Stimulated activated CD4-positive, alpha-beta T cell treated with anti-CD3 and anti-CD28 coated beads, Interleukin-15, amount 100 ng/mL, for 48 hours (primary cell): ENCODE measurements around the gene ZBTB34.
A peak's percentile ranks its signal among the peaks of the same experiment; 100 is the strongest.
"Not testable (repeated sequence)": the region's sequence is repeated elsewhere in the genome, so short reads cannot be mapped to it uniquely, and the experiment has no call there.

Source experiments
- DNase-seq, 2 donors: peaks; one replicate each; pipeline ENCODE4 v3.0.0-alpha.2; 2020; ENCODE audit warnings: low read depth in 2 of 2

The ZBTB34 gene, protein sequence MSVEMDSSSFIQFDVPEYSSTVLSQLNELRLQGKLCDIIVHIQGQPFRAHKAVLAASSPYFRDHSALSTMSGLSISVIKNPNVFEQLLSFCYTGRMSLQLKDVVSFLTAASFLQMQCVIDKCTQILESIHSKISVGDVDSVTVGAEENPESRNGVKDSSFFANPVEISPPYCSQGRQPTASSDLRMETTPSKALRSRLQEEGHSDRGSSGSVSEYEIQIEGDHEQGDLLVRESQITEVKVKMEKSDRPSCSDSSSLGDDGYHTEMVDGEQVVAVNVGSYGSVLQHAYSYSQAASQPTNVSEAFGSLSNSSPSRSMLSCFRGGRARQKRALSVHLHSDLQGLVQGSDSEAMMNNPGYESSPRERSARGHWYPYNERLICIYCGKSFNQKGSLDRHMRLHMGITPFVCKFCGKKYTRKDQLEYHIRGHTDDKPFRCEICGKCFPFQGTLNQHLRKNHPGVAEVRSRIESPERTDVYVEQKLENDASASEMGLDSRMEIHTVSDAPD

DNA sequence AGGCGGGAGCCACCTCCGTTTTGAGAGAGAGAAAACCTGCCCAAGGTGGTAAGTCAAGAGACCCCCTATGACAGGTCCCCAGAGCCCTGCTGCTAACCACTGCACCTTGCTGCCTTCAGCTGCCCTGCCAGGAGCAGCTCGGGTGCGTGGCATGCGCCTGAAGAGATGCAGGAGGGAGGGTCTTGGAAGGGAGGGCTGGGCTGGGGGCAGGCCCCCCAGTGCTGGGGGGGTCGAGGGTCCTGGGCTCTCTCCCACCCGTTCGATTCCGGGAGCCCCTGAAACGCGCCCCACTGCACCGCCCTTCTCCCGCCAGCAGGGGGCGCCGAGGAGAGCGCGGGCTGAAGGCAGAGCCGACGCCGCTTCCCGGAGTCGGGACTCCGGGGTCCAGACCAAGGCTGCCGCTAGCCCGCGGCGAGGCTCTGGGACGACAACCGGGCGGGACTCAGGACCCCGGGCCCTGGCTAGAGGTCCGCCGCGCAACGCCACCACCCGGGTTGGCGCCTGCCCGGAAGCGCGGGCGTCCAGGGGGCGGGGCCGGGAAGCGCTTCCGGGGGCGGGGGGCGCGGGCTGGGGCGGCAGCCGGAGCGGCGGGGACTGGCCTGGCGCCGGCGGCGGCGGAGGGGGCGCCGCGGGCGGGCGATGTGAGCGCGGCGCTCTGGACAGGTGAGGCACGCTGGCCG, at the start of gene ZBTB34:
ZBTB34 (plus strand) TSS at position 563 of the 680 bp plus-strand sequence. CDS start 18,761 bp downstream, outside the sequence.
- DNase-seq: peak; percentile 51 to 70

DNA sequence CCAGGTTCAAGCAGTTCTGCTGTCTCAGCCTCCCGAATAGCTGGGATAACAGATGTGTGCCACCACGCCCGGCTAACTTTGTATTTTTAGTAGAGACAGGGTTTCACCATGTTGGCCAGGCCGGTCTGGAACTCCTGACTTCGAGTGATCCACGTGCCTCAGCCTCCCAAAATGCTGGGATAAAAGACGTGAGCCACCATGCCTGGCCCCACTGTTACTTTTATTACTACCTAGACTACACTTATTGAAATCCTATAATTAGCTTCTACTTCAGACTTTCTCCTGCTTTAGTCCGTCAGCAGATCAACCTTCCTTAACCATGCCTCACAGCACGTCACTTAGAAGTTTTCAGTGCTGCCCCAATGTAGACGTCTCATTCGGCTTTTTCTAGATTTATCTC, 47.4 kb upstream of the ZBTB34 start:
- no peak for DNase-seq

- no peak for DNase-seq
Observed at GRCh38 chr9:126814091-126814490, 46.3 kb upstream of the ZBTB34 start.

DNA sequence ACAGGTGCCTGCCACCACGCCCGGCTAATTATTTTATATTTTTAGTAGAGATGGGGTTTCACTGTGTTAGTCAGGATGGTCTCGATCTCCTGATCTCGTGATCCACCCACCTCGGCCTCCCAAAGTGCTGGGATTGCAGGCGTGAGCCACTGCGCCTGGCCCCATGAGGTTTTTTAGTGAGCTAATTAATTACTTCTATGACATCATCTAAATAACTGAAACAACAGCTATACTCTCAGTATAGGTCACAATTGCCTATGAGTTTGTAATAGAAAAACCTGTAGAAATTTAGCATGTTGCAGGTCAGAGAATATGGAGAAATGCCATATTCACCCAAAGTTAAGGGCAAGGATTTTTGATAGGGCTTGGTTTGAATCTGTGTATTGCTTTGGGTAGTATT, 42.8 kb upstream of the ZBTB34 start:
- not testable (repeated sequence) for DNase-seq

- DNase-seq: no peak
Observed at GRCh38 chr9:126818482-126818881, 42.0 kb upstream of the ZBTB34 start.

DNA sequence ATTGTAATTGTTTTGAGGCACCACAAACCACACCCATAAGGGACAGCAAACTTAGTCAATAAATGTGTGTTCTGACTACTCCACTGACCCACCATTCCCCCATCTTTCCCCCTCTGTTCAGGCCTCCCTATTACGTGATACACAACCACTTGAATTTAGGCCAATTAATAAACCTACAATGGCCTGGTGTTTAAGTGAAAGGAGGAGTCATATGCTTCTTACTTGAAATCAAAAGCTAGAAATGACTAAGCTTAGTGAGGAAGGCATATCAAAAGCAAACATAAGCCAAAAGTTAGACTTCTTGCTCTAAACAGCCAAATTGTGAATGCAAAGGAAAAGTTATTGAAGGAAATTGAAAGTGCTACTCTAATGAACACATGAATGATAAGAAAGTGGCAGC, 41.0 kb upstream of the ZBTB34 start:
- DNase-seq: no peak

- no peak for DNase-seq
Observed at GRCh38 chr9:126822278-126822677, 38.2 kb upstream of the ZBTB34 start.

GRCh38 chr9:126822873-126823272, 37.6 kb upstream of the ZBTB34 start:
- DNase-seq: no peak

DNA sequence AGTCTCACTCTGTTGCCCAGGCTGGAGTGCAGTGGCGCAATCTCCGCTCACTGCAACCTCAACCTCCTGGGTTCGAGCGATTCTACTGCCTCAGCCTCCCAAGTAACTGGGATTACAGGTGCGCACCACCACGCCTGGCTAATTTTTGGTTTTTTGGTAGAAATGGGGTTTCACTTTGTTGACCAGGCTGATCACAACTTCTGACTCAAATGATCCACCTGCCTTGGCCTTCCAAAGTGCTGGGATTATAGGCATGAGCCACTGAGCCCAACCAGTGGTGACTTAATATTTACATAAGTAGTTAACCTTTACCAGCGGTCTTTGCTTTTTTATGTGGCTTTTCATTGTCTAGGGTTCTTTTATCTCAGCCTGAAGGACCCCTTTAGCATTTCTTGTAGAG, 36.4 kb upstream of the ZBTB34 start:
- not testable (repeated sequence) for DNase-seq

- DNase-seq: no peak
Observed at GRCh38 chr9:126827227-126827626, 33.2 kb upstream of the ZBTB34 start.

- DNase-seq: no peak
Observed at GRCh38 chr9:126829035-126829434, 31.4 kb upstream of the ZBTB34 start.

GRCh38 chr9:126830827-126831226, 29.6 kb upstream of the ZBTB34 start:
- DNase-seq: no peak

DNA sequence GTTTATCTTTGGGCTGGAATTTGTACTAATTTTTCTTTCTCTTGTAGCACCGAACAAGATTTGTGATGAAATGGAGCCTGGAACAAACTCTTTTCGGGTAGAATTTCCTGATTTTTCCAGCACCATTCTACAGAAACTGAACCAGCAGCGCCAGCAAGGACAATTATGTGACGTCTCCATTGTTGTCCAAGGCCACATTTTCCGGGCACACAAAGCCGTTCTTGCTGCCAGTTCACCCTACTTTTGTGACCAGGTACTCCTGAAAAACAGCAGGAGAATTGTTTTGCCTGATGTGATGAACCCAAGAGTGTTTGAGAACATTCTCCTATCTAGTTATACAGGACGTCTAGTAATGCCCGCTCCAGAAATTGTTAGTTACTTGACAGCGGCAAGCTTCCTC, 28.0 kb upstream of the ZBTB34 start:
- no peak for DNase-seq

- no peak for DNase-seq
Observed at GRCh38 chr9:126833020-126833419, 27.4 kb upstream of the ZBTB34 start.

DNA sequence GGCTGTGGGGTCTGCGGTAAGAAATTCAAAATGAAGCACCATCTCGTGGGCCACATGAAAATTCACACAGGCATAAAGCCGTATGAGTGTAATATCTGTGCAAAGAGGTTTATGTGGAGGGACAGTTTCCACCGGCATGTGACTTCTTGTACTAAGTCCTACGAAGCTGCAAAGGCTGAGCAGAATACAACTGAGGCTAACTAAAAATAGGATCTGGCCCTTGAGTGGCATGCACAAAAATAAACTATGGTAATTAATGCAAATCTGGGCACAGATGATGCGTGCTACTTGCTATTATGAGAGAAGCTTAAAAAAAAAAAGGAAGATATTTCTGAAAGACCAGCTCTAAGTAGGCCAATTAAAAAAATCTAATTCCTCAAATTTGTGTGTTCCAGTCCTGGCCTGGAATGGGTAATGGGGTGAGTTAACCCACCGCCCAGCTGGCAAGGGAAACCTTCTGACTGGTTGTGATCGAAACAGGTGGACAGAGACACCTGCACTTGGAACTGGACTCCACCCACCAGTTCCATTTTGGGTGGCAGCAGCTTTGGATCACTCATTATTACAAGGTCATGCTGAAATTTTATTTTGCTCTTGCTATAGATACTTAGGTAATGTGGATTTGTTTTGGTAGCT, 26.6 kb upstream of the ZBTB34 start:
- no peak for DNase-seq

GRCh38 chr9:126834672-126835071, 25.8 kb upstream of the ZBTB34 start:
- DNase-seq: no peak

- DNase-seq: no peak
Observed at GRCh38 chr9:126836216-126836615, 24.2 kb upstream of the ZBTB34 start.

- no peak for DNase-seq
Observed at GRCh38 chr9:126838055-126838811, 22.2 kb upstream of the ZBTB34 start.

DNA sequence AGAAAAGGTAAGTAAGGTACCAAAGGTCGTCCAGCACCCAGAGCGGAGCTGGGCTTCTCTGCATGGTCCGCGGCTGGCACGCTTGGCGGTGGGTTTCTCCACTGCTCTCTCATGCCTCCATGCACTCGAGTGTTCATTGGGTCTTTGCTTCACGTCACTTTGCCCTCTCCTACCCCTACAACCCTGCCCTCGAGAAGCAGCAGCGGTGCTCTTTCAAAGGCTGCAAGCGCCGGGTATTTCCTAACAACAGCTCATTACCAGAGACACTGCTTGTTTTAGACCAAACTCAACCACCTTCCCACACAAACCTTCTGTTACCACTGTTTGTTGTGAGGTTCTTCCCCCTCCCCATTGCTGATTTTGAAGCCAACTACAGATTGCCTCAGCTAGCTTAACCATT, 21.5 kb upstream of the ZBTB34 start:
- DNase-seq: no peak

DNA sequence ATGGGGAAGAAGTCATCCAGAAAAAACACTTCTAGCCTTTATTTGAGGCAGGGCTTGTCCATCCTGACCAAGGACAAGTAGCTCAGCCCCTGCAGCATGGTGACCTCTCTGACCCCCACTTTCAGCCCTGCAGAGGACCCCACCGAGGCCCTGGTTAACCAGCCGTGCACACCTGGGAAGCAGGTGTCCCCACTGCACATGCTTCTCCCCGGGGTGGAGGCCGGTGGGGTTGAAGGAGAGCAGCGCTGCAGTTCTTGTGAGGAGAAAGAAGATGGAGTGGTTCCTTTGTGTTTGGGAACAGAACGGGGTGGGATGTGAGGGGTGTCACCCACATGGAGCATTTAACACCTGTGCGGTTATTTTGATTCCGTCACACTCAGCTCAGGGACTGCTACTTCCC, 21.1 kb upstream of the ZBTB34 start:
- no peak for DNase-seq

DNA sequence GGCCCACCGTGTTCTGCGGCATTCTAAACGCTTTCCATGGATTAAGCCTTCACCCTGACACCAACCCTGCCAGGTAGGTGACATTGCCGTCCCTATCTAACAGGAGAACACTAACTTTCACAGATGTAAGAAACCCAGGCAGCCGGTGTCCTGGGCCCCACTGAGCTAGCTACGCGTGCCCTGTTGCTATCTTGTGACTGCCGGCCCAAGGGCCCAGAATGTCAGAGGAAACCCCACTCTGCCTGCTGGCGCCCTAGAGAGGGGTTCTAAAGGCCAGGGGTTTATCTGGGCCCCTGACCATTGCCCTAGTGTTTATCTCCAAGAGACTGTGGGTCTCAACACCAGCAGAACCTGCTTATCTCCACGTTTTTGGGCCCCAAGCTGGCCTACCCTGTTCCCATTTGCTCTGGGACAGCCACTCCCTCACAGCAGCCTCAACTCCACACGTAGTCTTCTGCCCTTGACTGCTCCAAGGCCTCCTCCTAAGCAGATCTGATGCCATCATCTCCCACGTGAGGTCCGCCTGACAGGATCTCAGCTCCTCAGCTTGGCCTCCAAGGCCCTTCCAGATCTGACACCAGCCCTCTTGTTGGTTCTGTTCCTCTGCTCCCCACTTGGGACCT, 18.1 kb upstream of the ZBTB34 start:
- no peak for DNase-seq
